ENCODE data around the gene NCKAP1.

The NCKAP1 gene

GRCh38 chr2:182920631-182921056 lies 117.6 kb downstream of the NCKAP1 start:
- TF ChIP-seq GATA2 (IDR thresholded peaks at IDR 0.05; ENCODE audit: low read depth, low read length) = no peak
- no peak for TF ChIP-seq GATA3 (IDR thresholded peaks at IDR 0.05; ENCODE audit: low read depth, low read length)

GRCh38 chr2:182920089-182920488 lies 118.2 kb downstream of the NCKAP1 start:
- TF ChIP-seq GATA2 (IDR thresholded peaks at IDR 0.05; ENCODE audit: low read depth, low read length) (no peak), GATA3 (IDR thresholded peaks at IDR 0.05; ENCODE audit: low read depth, low read length) (no peak)

GRCh38 chr2:182918961-182919652 lies 119.2 kb downstream of the NCKAP1 start:
- no peak for TF ChIP-seq GATA3 (IDR thresholded peaks at IDR 0.05; ENCODE audit: low read depth, low read length)
- no peak for TF ChIP-seq GATA2 (IDR thresholded peaks at IDR 0.05; ENCODE audit: low read depth, low read length)

GRCh38 chr2:182917924-182918323 lies 120.3 kb downstream of the NCKAP1 start:
- TF ChIP-seq GATA3 (IDR thresholded peaks at IDR 0.05; ENCODE audit: low read depth, low read length) (no peak), GATA2 (IDR thresholded peaks at IDR 0.05; ENCODE audit: low read depth, low read length) (no peak)

- no peak for TF ChIP-seq GATA2 (IDR thresholded peaks at IDR 0.05; ENCODE audit: low read depth, low read length)
- no peak for TF ChIP-seq GATA3 (IDR thresholded peaks at IDR 0.05; ENCODE audit: low read depth, low read length)
These were observed 121.8 kb downstream of the NCKAP1 start for GRCh38 chr2:182916417-182916816.

GRCh38 chr2:182915369-182916326 lies 122.6 kb downstream of the NCKAP1 start:
- TF ChIP-seq GATA2 (IDR thresholded peaks at IDR 0.05; ENCODE audit: low read depth, low read length) (no peak), GATA3 (IDR thresholded peaks at IDR 0.05; ENCODE audit: low read depth, low read length) (no peak)

- TF ChIP-seq GATA2 (IDR thresholded peaks at IDR 0.05; ENCODE audit: low read depth, low read length) (no peak), GATA3 (IDR thresholded peaks at IDR 0.05; ENCODE audit: low read depth, low read length) (no peak)
These were observed 123.4 kb downstream of the NCKAP1 start for GRCh38 chr2:182914852-182915251.

GRCh38 chr2:182913064-182913463 lies 125.2 kb downstream of the NCKAP1 start:
- TF ChIP-seq GATA3 (IDR thresholded peaks at IDR 0.05; ENCODE audit: low read depth, low read length) (no peak), GATA2 (IDR thresholded peaks at IDR 0.05; ENCODE audit: low read depth, low read length) (no peak)

- TF ChIP-seq GATA2 (IDR thresholded peaks at IDR 0.05; ENCODE audit: low read depth, low read length) (no peak), GATA3 (IDR thresholded peaks at IDR 0.05; ENCODE audit: low read depth, low read length) (no peak)
These were observed 125.7 kb downstream of the NCKAP1 start for GRCh38 chr2:182912518-182912915.

GRCh38 chr2:182911813-182912517 lies 126.3 kb downstream of the NCKAP1 start:
- TF ChIP-seq GATA2 (IDR thresholded peaks at IDR 0.05; ENCODE audit: low read depth, low read length) (no peak), GATA3 (IDR thresholded peaks at IDR 0.05; ENCODE audit: low read depth, low read length) (no peak)

GRCh38 chr2:182910965-182911364 lies 127.3 kb downstream of the NCKAP1 start:
- no peak for TF ChIP-seq GATA3 (IDR thresholded peaks at IDR 0.05; ENCODE audit: low read depth, low read length)
- TF ChIP-seq GATA2 (IDR thresholded peaks at IDR 0.05; ENCODE audit: low read depth, low read length) = no peak

GRCh38 chr2:182907081-182907830 lies 131.0 kb downstream of the NCKAP1 start:
- no peak for TF ChIP-seq GATA3 (IDR thresholded peaks at IDR 0.05; ENCODE audit: low read depth, low read length)
- no peak for TF ChIP-seq GATA2 (IDR thresholded peaks at IDR 0.05; ENCODE audit: low read depth, low read length)

GRCh38 chr2:182906454-182906853 lies 131.8 kb downstream of the NCKAP1 start:
- TF ChIP-seq GATA2 (IDR thresholded peaks at IDR 0.05; ENCODE audit: low read depth, low read length) = no peak
- no peak for TF ChIP-seq GATA3 (IDR thresholded peaks at IDR 0.05; ENCODE audit: low read depth, low read length)

Data from SH-SY5Y (cell line).